ENCODE measurements around the gene PIP5K1A. TPM values are rescaled to one million over a fixed set of nuclear protein-coding genes. Genes with fewer than 3 reads are reported as not detected.
"Not testable (repeated sequence)": the region's sequence is repeated elsewhere in the genome, so short reads cannot be mapped to it uniquely, and the experiment has no call there.

The PIP5K1A gene
- total and polyA plus RNA-seq, 3 experiments from 2014 or later, result 13.0 to 77.0 (median 76.7) TPM

DNA sequence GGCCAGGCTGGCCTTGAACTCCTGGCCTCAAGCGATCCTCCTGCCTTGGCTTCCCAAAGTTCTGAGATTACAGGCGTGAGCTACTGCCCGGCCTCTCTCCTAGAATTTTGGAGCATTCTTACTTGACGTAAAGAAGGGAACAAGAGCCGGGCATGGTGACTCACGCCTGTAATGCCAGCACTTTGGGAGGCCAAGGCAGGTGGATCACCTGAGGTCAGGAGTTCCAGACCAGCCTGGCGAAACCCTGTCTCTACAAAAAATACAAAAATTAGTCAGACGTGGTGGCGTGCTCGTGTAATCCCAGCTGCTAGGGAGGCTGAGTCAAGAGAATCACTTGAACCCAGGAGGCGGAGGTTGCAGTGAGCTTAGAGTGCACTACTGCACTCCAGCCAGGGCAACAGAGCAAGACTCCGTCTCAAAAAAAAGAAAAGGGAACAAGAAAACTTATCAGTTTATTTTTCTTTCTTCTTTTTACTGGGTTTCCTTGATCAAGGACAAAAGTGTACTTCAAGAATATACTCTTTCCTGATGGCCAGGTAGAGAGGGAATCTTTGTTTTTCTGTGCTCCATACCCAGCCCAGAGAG is 7.1 kb downstream of the PIP5K1A start:
- H3K4me1 Mint-ChIP-seq, result peaks cover 14 to 40% (median 27%) of the 10 kb centered on the region in 3 donors
- peak overlapping the region in 2 of 8 donors; percentile 75 to 80 for H3K27ac Mint-ChIP-seq
- H3K9me3 Mint-ChIP-seq; POLR2A ChIA-PET; H3K27me3 ChIP-seq (ENCODE audit: insufficient read depth, low read length, poor library complexity, severe bottlenecking); H3K4me3 ChIP-seq (ENCODE audit: low read length); DNase-seq; H3K9me3 ChIP-seq (ENCODE audit: low read length); H3K27me3 Mint-ChIP-seq; H3K36me3 ChIP-seq (ENCODE audit: insufficient read depth, low read length); H3K27ac ChIP-seq (ENCODE audit: low read depth, low read length): not testable (repeated sequence)
- H3K4me3 Mint-ChIP-seq, result peak overlapping the region in 1 of 7 donors; percentile 56
- H3K36me3 Mint-ChIP-seq, result peaks cover 0 to 57% (median 5%) of the 10 kb centered on the region in 3 donors
- CTCF ChIA-PET, result interaction anchor here (1.2 to 1.7 kb wide), 2 partner anchors 12 to 26 kb away, joined by 3 to 5 read pairs; no protein-coding TSS in a partner anchor
- peaks cover 12% of the 10 kb centered on the region for H3K4me1 ChIP-seq (ENCODE audit: insufficient read depth, low read length)

DNA sequence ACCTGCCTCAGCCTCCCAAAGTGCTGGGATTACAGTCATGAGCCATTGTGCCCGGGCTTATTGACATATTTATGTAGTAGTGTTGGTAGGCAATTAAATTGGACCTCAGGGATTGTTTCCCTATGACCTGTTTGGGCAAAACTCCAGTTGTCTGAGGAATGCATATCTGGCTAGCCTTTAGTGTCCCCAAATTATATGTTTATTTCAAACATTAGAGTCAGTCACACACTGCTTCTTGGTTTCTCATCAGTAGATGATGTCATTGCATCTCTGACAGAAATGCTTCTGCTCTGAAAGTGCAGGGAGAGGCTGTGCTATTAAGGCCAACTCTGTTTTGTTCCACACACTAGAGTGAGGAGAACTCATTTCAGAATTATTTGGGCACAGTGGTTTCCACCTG is 12.5 kb downstream of the PIP5K1A start:
- ChIA-PET POLR2A (no interaction called here), CTCF (no interaction called here)
- no peak overlapping the region for H3K27ac ChIP-seq (ENCODE audit: low read depth, low read length)
- no peak overlapping the region for H3K4me3 Mint-ChIP-seq
- peaks cover 3% of the 10 kb centered on the region for H3K36me3 ChIP-seq (ENCODE audit: insufficient read depth, low read length)
- peaks cover 0 to 56% (median 4%) of the 10 kb centered on the region in 3 donors for H3K36me3 Mint-ChIP-seq
- peaks cover 23 to 33% (median 26%) of the 10 kb centered on the region in 3 donors for H3K4me1 Mint-ChIP-seq
- DNase-seq, result no peak
- H3K27ac Mint-ChIP-seq, result peak overlapping the region in 2 of 8 donors; percentile 29 to 45
- H3K27me3 ChIP-seq (ENCODE audit: insufficient read depth, low read length, poor library complexity, severe bottlenecking), result no peaks in the 10 kb centered on the region
- no peaks in the 10 kb centered on the region for H3K27me3 Mint-ChIP-seq
- peaks cover 4% of the 10 kb centered on the region for H3K4me1 ChIP-seq (ENCODE audit: insufficient read depth, low read length)
- no peaks in the 10 kb centered on the region for H3K9me3 Mint-ChIP-seq
- H3K4me3 ChIP-seq (ENCODE audit: low read length), result no peak overlapping the region
- no peaks in the 10 kb centered on the region for H3K9me3 ChIP-seq (ENCODE audit: low read length)

DNA sequence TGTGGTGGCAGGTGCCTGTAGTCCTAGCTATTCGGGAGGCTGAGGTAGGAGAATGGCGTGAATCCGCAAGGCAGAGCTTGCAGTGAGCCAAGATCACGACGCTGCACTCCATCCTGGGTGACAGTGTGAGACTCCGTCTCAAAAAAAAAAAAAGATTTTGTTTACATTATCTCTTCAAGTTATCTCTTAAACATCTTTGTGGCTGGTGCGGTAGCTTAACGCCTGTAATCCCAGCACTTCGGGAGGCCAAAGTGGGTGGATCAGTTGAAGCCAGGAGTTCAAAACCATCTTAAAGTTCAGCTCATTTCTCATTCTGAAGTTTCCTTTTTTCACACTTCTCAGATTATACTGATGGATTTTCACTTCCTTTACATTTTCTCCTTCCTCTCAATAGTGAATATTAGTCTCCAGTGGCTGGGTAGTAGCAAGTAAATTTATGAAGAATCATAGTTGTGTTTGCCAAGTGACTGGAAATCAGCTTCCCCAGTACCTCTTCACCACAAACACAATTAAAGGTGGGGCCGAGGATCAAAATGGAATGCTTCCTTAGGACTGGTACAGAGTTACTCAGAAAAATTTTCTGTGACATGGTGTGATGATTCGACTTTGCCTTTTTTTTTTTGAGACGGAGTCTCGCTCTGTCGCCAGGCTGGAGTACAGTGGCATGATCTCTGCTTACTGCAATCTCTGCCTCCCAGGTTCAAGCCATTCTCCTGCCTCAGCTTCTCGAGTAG is 13.8 kb downstream of the PIP5K1A start:
- no peaks in the 10 kb centered on the region for H3K4me1 ChIP-seq (ENCODE audit: insufficient read depth, low read length)
- H3K9me3 ChIP-seq (ENCODE audit: low read length), result no peaks in the 10 kb centered on the region
- H3K27ac Mint-ChIP-seq, result peak overlapping the region in 5 of 8 donors; percentile 43 to 83 (median 65)
- H3K36me3 Mint-ChIP-seq, result peaks cover 0 to 52% (median 5%) of the 10 kb centered on the region in 3 donors
- POLR2A ChIA-PET, result no interaction called here
- no peak for DNase-seq
- peaks cover 2% of the 10 kb centered on the region for H3K36me3 ChIP-seq (ENCODE audit: insufficient read depth, low read length)
- no peaks in the 10 kb centered on the region for H3K9me3 Mint-ChIP-seq
- CTCF ChIA-PET, result interaction anchor here (0.8 kb wide), 1 partner anchor 10 kb away, joined by 3 read pairs; no protein-coding TSS in a partner anchor
- H3K27me3 ChIP-seq (ENCODE audit: insufficient read depth, low read length, poor library complexity, severe bottlenecking), result no peaks in the 10 kb centered on the region
- no peak overlapping the region for H3K4me3 ChIP-seq (ENCODE audit: low read length)
- H3K27me3 Mint-ChIP-seq, result no peaks in the 10 kb centered on the region
- H3K27ac ChIP-seq (ENCODE audit: low read depth, low read length), result no peak overlapping the region
- H3K4me1 Mint-ChIP-seq, result peaks cover 26 to 34% (median 27%) of the 10 kb centered on the region in 3 donors
- peak overlapping the region in 4 of 7 donors; percentile 1 to 55 (median 26) for H3K4me3 Mint-ChIP-seq

DNA sequence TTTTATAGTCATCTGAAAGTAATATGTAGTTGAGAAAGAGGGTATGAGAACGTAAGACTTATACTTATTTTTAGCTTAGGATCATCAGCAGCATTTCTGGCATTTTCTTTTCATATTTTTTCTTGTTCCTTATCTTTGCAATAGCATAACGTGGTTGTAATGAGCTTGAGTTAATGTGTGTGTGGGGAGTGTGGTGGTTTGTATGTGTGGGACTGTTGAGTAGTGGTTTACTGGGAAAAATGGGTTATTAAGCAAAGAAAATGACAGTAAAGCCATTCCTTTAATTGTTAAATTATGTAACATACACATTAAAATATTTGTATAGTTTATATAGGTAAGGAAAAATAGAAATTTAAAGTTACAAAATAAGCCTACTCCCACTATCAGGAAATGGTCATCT is 15.2 kb downstream of the PIP5K1A start:
- Mint-ChIP-seq H3K27me3 (no peaks in the 10 kb centered on the region), H3K4me1 (peaks cover 27 to 41% (median 29%) of the 10 kb centered on the region in 3 donors), H3K9me3 (no peaks in the 10 kb centered on the region), H3K4me3 (no peak overlapping the region), H3K36me3 (peaks cover 0 to 50% (median 5%) of the 10 kb centered on the region in 3 donors), H3K27ac (peak overlapping the region in 4 of 8 donors; percentile 1 to 76 (median 37))
- no peaks in the 10 kb centered on the region for H3K27me3 ChIP-seq (ENCODE audit: insufficient read depth, low read length, poor library complexity, severe bottlenecking)
- POLR2A ChIA-PET, result no interaction called here
- DNase-seq, result no peak
- H3K4me3 ChIP-seq (ENCODE audit: low read length), result no peak overlapping the region
- CTCF ChIA-PET, result no interaction called here
- no peaks in the 10 kb centered on the region for H3K36me3 ChIP-seq (ENCODE audit: insufficient read depth, low read length)
- no peak overlapping the region for H3K27ac ChIP-seq (ENCODE audit: low read depth, low read length)
- no peaks in the 10 kb centered on the region for H3K9me3 ChIP-seq (ENCODE audit: low read length)
- no peaks in the 10 kb centered on the region for H3K4me1 ChIP-seq (ENCODE audit: insufficient read depth, low read length)

DNA sequence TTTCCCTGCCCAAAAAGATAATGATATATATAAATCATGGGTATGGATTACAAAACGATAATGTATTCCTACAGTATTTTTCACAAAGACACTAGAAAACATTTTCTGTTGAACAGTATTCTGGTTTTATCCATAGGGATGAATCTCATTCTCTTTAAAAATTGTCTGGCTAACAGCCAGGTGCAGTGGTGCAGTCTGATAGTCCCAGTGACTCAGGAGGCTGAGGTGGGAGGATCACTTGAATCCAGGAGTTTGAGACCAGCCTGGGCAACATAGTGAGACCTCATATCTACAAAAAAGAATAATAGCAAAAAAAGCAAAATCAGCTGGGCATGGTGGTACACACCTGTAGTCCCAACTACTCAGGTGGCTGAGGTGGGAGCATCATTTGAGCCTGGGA is 23.3 kb downstream of the PIP5K1A start:
- ChIA-PET CTCF (interaction anchor here (0.8 kb wide), 1 partner anchor 10 kb away, joined by 3 read pairs; no protein-coding TSS in a partner anchor), POLR2A (no interaction called here)
- no peaks in the 10 kb centered on the region for H3K27me3 Mint-ChIP-seq
- no peaks in the 10 kb centered on the region for H3K36me3 ChIP-seq (ENCODE audit: insufficient read depth, low read length)
- DNase-seq, result no peak
- no peaks in the 10 kb centered on the region for H3K9me3 ChIP-seq (ENCODE audit: low read length)
- no peaks in the 10 kb centered on the region for H3K4me1 ChIP-seq (ENCODE audit: insufficient read depth, low read length)
- H3K9me3 Mint-ChIP-seq, result no peaks in the 10 kb centered on the region
- no peak overlapping the region for H3K4me3 Mint-ChIP-seq
- H3K27ac Mint-ChIP-seq, result peak overlapping the region in 2 of 8 donors; percentile 75 to 83
- peaks cover 0 to 41% (median 2%) of the 10 kb centered on the region in 3 donors for H3K36me3 Mint-ChIP-seq
- no peak overlapping the region for H3K4me3 ChIP-seq (ENCODE audit: low read length)
- no peaks in the 10 kb centered on the region for H3K27me3 ChIP-seq (ENCODE audit: insufficient read depth, low read length, poor library complexity, severe bottlenecking)
- H3K4me1 Mint-ChIP-seq, result peaks cover 2 to 20% (median 12%) of the 10 kb centered on the region in 3 donors
- no peak overlapping the region for H3K27ac ChIP-seq (ENCODE audit: low read depth, low read length)

DNA sequence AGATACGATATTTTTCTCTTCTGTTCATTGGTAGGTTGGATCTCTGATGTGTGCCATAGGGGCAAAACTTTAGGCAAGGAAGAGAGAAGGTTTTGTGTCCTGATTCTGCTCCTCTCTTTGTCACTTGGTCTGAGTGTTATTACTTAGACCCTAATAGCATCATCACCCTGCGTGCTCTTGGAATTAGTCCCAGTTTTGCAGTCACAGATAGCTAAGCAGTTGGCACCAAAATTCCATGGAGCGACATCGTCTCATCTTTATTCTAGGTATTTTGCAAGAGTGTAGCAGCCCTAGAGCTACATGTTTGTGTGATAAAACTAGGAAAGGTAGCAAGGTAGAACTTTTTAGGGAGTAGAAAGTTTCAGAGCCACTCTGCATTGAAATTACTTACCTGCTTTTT is 23.8 kb downstream of the PIP5K1A start:
- CTCF ChIA-PET, result interaction anchor here (0.8 kb wide), 1 partner anchor 10 kb away, joined by 3 read pairs; no protein-coding TSS in a partner anchor
- POLR2A ChIA-PET, result no interaction called here
- H3K4me3 Mint-ChIP-seq, result no peak overlapping the region
- no peaks in the 10 kb centered on the region for H3K9me3 ChIP-seq (ENCODE audit: low read length)
- H3K36me3 ChIP-seq (ENCODE audit: insufficient read depth, low read length), result no peaks in the 10 kb centered on the region
- no peaks in the 10 kb centered on the region for H3K4me1 ChIP-seq (ENCODE audit: insufficient read depth, low read length)
- no peak for DNase-seq
- no peak overlapping the region for H3K4me3 ChIP-seq (ENCODE audit: low read length)
- no peaks in the 10 kb centered on the region for H3K9me3 Mint-ChIP-seq
- peak overlapping the region in 4 of 8 donors; percentile 17 to 83 (median 76) for H3K27ac Mint-ChIP-seq
- H3K36me3 Mint-ChIP-seq, result peaks cover 0 to 43% (median 5%) of the 10 kb centered on the region in 3 donors
- peaks cover 2 to 17% (median 10%) of the 10 kb centered on the region in 3 donors for H3K4me1 Mint-ChIP-seq
- no peak overlapping the region for H3K27ac ChIP-seq (ENCODE audit: low read depth, low read length)
- H3K27me3 ChIP-seq (ENCODE audit: insufficient read depth, low read length, poor library complexity, severe bottlenecking), result no peaks in the 10 kb centered on the region
- H3K27me3 Mint-ChIP-seq, result no peaks in the 10 kb centered on the region

DNA sequence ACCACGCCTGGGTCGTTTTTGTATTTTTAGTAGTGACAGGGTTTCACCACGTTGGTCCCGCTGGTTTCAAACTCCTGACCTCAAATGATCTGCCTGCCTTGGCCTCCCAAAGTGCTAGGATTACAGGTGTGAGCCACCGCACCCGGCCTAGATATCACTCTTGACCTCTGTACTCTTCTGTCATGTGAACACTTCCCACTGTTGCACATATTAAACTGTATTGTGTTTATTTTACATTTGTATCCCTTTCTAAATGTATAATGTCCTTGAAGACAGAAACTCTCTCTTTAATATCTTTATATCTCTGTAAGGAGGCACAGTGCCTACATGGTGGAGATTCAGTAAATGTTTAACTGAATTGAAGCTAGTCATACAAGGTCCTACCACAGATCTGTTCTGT is 36.9 kb downstream of the PIP5K1A start:
- H3K9me3 Mint-ChIP-seq, result no peaks in the 10 kb centered on the region
- CTCF ChIA-PET, result interaction anchor here (0.7 to 1.3 kb wide), 2 partner anchors 17 to 224 kb away, joined by 3 to 5 read pairs; no protein-coding TSS in a partner anchor
- H3K4me1 Mint-ChIP-seq, result no peaks in the 10 kb centered on the region
- DNase-seq, result no peak
- no peaks in the 10 kb centered on the region for H3K27me3 ChIP-seq (ENCODE audit: insufficient read depth, low read length, poor library complexity, severe bottlenecking)
- H3K4me3 Mint-ChIP-seq, result no peak overlapping the region
- POLR2A ChIA-PET, result no interaction called here
- H3K27ac ChIP-seq (ENCODE audit: low read depth, low read length), result no peak overlapping the region
- no peaks in the 10 kb centered on the region for H3K4me1 ChIP-seq (ENCODE audit: insufficient read depth, low read length)
- peaks cover 42% of the 10 kb centered on the region for H3K36me3 ChIP-seq (ENCODE audit: insufficient read depth, low read length)
- H3K27me3 Mint-ChIP-seq, result no peaks in the 10 kb centered on the region
- peaks cover 14 to 89% (median 37%) of the 10 kb centered on the region in 3 donors for H3K36me3 Mint-ChIP-seq
- H3K27ac Mint-ChIP-seq, result peak overlapping the region in 1 of 8 donors; percentile 5
- H3K9me3 ChIP-seq (ENCODE audit: low read length), result no peaks in the 10 kb centered on the region
- no peak overlapping the region for H3K4me3 ChIP-seq (ENCODE audit: low read length)

Measured in CD8-positive, alpha-beta memory T cell (primary cell).